Stimulated activated CD4-positive, alpha-beta T cell treated with anti-CD3 and anti-CD28 coated beads, TNF-alpha, amount 100 ng/mL, for 24 hours (primary cell): ENCODE results near the gene MPPE1.
"Not testable (repeated sequence)": the region's sequence is repeated elsewhere in the genome, so short reads cannot be mapped to it uniquely, and the experiment has no call there.

ENCODE experiments used
- DNase-seq, 3 experiments: peaks; one replicate each; pipeline ENCODE4 v3.0.0-alpha.2; 2020; ENCODE audit warnings: low read depth in 3 of 3

Gene MPPE1

DNA sequence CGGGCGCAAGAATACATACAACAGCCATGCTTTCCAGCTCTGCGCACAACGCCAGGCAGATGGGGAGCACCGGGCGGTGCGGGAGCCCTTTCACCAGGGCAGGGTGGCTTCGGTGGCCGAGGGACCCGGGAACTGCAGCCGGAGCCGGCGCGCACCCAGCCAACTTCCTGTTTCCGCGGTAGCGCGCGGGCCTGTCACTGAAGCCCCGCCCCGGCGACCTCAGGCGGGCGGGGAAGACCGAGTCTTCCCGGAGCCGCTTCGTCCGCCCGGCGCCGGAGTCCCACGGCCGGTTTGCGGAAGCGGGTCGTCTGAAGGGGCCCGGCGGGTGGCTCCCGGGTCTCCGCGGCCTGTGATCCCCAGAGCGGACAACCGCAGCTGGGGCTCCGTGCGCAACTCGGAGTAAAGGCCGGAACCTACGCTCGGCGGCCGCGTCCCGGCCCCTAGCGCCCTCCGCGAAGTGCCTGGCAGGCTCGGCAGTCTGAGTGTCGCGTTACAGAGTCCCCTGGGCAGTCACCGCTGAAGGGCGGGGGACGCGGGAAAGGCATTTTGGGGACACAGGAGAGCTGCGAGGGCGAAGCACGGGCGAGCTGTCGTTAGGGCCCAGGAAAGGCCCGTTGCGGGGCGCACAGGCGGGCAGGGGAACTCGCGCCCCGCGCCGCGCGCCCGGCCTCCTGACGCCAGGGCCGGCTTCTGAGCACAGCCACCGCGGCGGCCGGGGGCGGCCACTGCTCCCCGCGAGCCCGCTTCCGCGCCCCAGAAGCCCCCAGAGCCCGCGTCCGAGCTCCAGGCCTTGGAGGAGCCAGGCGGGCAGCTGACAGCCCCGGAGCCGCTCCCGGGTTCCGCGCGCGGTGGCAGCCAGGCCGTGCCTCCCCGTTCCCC, at the start of gene MPPE1:
Gene MPPE1, minus strand, starts transcription at position 136 of the 879 bp plus-strand sequence. CDS start 11,053 bp downstream, outside the sequence.
- DNase-seq: peak; percentile 67 to 86 (median 80)

DNA sequence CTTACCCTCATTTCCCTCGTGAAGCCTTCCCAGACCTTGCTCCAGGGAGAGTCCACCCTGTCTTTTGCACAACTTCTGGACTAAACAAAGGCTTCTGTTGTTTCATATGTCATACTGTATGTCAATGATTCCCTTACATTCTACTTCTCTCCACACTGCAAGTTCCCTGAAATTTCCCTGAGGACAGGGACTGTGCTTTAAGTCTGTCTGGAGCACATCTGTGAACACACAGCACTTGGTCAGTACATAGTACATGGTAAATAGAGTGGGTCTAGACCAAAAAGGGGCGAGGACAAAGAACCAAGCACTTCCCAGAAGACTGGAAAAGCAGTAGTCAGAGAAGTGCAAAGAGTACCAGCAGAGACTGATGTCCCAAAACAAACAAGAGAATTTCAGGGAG, 49.5 kb upstream of the MPPE1 start:
- no peak for DNase-seq

DNA sequence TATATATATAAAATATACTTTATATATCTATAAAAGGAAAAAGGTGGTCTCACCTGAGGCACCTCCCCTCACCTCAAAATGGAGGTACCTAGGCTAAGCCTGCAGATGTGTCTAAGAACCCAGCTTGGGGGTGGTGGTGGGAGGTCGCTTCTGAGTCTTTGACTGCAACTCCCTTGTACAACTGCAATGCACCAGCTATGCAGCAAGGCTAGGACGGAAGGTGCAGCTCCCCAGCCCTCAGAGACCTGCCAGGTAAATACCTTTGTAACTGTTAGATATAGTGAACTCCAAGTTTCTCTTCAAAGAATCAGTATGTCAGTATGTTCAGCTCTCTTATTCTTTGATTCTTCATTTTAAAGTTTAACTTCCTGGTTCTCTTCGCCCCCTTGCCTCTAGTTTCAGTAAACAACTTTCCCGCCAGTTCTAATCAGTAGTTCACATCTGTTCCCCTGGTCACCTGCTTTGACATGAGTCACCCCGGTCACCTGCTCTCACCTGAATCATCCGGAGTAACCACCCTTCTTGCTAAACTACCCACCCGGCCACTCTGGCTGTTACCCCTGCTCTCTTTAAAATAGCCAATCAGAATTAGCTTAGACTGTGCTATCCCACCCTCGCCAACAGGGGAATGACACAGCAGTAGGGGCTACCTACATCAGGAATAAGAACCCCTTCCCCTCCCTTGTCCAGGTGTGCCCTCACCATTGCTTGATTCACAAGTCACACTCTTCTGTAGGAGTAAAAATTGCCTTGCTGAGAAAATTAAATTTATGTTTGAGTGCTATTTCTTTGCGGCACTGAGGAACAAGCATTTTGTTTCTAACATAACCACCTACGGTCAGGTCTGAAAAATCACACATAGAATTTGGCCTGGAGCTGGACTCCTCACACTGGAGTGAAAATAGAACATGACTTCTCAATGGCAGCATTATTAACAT, 48.5 kb upstream of the MPPE1 start:
- no peak for DNase-seq

DNA sequence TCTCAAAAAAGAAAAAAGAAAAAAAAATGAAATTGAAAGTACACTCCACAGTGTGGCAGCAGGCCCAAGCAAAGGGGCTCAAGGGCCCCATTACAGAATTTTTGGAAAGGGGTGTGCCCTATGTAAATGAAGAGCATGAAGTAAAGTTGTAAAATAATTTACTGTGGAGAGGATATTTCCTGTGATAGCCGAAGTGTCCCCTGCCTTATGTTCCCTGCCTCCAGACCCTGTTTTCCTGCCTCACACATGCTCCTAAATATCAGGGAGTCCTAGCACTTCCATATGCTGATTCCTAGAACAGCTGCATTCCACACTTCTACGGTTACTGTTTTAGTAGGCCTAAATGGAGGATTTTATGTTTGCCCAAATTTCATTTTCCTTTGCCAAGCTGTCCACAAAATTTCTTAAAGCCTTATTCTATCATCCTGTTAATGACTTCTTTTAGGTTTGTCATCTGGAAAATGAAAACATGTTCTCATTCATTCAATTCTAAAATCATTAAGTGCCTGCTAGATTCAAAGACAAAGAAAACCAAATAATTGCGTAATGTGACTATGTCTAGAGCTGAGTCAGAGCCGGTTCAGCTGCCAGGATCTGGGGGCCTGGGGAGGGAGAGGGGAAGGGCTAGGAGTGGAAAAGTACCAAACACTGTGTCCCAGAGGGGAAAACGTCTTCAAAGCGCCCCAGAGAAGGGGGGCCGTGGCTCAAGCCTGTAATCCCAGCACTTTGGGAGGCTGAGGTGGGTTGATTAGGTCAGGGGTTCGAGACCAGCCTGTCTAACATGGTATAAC, 47.3 kb upstream of the MPPE1 start:
- DNase-seq: no peak

GRCh38 chr18:11953113-11953512, 45.0 kb upstream of the MPPE1 start:
- no peak for DNase-seq

DNA sequence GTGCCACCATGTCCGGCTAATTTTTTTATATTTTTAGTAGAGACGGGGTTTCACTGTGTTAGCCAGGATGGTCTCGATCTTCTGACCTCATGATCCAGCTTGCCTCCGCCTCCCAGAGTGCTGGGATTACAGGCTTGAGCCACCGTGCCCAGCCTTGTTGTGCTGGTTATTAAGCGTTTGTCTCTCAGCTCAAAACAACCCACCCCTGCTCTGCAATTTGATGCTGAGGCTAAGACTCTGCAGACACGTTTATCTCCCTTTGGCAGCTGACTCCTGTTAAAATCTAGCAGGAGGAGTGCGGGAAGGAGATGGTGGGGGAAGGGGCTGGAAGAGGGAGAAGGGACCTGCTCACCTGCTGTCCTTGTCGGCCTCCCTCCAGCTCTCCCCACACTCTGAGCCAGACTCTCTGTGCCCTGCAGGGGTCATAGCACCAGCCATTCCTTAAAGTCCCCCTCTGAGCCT, 43.3 kb upstream of the MPPE1 start:
- DNase-seq: no peak

GRCh38 chr18:11950824-11951223, 42.7 kb upstream of the MPPE1 start:
- DNase-seq: no peak

DNA sequence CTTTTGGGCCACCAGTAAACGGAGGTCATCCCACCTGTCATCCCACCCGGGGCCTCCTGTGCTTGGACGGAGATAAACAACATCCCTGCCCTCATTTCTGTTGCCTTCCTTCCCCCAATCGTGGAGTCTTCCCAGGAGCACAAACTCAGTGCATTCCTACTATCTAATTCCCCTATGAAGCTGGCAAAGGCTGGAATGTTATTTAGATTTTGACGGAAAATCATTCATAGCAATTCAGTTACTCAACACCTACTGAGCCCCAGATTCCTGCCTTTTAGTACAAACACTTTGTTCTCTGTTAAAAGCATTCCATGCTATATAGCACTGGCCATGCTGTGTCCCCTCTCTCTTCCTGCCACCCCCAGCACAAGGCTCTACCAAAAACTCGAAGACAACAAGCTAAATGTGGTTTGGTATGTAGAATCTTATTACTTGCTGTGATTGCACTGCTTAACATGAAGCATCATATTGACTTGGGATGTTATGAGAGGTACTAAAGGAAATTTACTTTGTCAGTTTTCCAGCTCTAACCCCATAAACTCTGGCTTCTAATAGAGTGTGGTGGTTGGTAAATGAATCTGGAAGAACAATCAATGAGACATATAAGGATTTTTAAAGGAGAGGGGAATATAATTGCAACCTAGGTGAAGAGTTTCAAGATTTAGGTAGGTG, 40.9 kb upstream of the MPPE1 start:
- DNase-seq: no peak

GRCh38 chr18:11947214-11948191, 39.4 kb upstream of the MPPE1 start:
- DNase-seq: peak; percentile 31 to 61 (median 42)

- no peak for DNase-seq
Measured at GRCh38 chr18:11946756-11947155, 38.6 kb upstream of the MPPE1 start.

GRCh38 chr18:11945834-11946659, 37.9 kb upstream of the MPPE1 start:
- DNase-seq: not testable (repeated sequence)

- no peak for DNase-seq
Measured at GRCh38 chr18:11944786-11945185, 36.7 kb upstream of the MPPE1 start.

- no peak for DNase-seq
Measured at GRCh38 chr18:11944252-11944651, 36.1 kb upstream of the MPPE1 start.

DNA sequence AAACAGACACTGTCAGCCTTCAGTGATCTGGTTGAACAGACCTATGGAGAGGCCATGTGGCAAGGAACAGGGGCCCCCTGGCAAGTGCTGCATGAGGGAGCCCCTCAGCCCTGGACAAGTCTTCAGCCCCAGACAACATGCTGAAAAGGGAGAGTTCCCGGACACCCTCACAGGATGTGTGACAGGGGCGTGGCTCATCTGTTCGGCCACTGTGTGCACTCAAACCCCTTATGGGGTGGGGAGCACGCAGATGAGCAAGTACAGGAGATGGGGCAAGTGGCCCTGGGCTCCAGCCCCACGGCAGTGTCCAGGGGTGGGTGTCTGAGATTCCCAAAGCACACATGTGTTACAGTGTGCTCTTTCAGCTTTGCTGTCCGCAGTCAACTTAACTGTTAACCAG, 35.4 kb upstream of the MPPE1 start:
- DNase-seq: no peak

DNA sequence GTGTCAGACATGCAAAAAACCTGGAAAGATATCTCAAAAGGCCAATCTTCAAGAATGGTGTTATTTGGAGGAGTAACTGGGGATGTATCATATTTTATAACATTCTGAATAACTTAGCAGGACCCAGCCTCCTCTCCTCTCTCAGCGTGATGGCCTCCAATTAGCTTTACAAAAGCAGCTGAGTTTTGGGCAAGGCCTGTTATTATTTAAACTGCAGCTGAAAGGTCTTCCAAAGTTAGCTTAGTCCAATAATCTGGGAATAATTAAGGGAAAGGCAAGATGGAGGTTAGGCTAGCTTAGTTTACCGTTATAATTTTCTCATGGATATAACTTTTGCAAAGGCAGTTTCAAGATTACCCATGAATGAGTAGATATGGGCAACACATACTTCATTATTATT, 32.8 kb upstream of the MPPE1 start:
- no peak for DNase-seq

- peak; percentile 51 to 68 (median 67) for DNase-seq
Measured at GRCh38 chr18:11937874-11938478, 29.9 kb upstream of the MPPE1 start.

- no peak for DNase-seq
Measured at GRCh38 chr18:11932393-11932792, 24.3 kb upstream of the MPPE1 start.

DNA sequence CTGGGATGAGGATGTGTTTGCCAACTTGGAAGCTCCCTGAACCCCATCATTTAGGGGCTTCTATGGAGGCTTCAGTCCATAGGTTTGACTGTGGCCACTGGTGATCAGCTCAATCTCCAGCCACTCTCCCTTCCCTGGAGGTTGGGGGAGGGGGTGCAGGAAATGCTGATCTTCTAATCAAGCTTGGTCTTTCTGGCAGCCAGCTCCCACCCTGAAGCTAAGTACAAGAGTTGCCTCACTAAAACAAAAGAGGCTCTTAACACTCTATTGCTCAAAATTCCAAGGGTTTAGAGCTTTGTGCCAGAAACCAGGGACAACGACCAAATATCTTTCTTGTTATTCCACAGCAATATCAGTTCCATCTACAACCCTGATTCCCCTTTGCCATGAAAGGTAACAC, 19.4 kb upstream of the MPPE1 start:
- DNase-seq: no peak
